Ascending aorta (tissue), 2 donors: ENCODE measurements around the gene PURA. TPM values are rescaled to one million over a fixed set of nuclear protein-coding genes. Genes with fewer than 3 reads are reported as not detected.

Experiments used
- DNase-seq, 2 donors: peaks; one replicate each; pipeline ENCODE4 v3.0.0-alpha.2; 2019; ENCODE audit warnings: low spot score in 2 of 2
- H3K27ac ChIP-seq, 2 donors: fragments of 200-600 bp; sonication (generic); one replicate each; pipeline ENCODE4 v1.5.1; 2016 to 2017; ENCODE audit warnings: mild to moderate bottlenecking in 1 of 2
- H3K27me3 ChIP-seq: fragments of 200-600 bp; sonication (generic); one replicate; pipeline ENCODE4 v1.5.1; 2017
- H3K36me3 ChIP-seq, 2 donors: fragments of 200-600 bp; sonication (generic); one replicate each; pipeline ENCODE4 v1.5.1; 2016
- H3K4me1 ChIP-seq, 2 donors: fragments of 200-600 bp; sonication (generic); one replicate each; pipeline ENCODE4 v1.5.1; 2016 to 2017; ENCODE audit warnings: mild to moderate bottlenecking in 1 of 2
- H3K4me3 ChIP-seq, 2 donors: fragments of 200-600 bp; sonication (generic); one replicate each; pipeline ENCODE4 v1.5.1; 2016 to 2017; ENCODE audit warnings: mild to moderate bottlenecking in 1 of 2
- H3K9me3 ChIP-seq, 2 donors: fragments of 200-600 bp; sonication (generic); one replicate each; pipeline ENCODE4 v1.5.1; 2016
- intact Hi-C: fragments of 100-400 bp; cut with DNase I; formaldehyde crosslinking; loops from one replicate; pipeline ENCODE4 v1.15.1; 2023
- total RNA-seq: library from RNA; depleted of rRNA; stranded (reverse); fragments of >200 nt; gene quantifications from one replicate; pipeline ENCODE4 v1.1.0, GENCODE V29; 2016
- TF ChIP-seq, protein P1 (sequence below), 3 experiments: fragments of 200-600 bp in 2 of 3; fragments of 450-650 bp in 1 of 3; sonication (generic) in 2 of 3; IDR thresholded peaks; one replicate each; pipeline ENCODE4 v1.5.1; 2016 to 2019; ENCODE audit warnings: antibody characterized with exemption in 3 of 3, mild to moderate bottlenecking in 1 of 3, moderate library complexity in 1 of 3

PURA gene
- total RNA-seq, 1 donor from 2014 or later = 11.5 TPM

DNA sequence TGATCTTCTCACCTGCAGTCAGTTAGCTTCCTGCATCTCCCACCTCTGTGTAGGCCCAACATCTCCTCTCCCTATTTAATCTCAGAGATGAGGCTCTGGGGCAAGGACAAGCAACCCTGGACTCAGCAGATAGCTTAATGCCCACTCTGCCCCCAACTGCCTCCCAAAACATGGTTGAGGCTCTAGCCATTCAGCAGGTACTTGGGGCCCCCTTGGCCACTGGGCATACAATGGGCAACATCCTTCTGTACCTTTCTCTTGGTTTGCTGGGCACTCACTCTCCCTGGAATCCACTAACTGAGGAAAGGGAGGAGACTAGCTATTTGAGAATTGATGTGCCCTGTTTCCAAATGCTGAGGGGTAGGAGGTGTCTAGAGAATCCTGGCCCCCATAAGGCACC lies 21.2 kb downstream of the PURA start:
- Histone ChIP-seq H3K4me3 (no peak overlapping the region), H3K4me1 (peaks cover 0 to 12% of the 10 kb centered on the region in 2 donors), H3K27ac (no peak overlapping the region), H3K9me3 (no peaks in the 10 kb centered on the region), H3K27me3 (no peaks in the 10 kb centered on the region), H3K36me3 (no peaks in the 10 kb centered on the region)
- DNase-seq = no peak
- TF ChIP-seq, protein P1, sequence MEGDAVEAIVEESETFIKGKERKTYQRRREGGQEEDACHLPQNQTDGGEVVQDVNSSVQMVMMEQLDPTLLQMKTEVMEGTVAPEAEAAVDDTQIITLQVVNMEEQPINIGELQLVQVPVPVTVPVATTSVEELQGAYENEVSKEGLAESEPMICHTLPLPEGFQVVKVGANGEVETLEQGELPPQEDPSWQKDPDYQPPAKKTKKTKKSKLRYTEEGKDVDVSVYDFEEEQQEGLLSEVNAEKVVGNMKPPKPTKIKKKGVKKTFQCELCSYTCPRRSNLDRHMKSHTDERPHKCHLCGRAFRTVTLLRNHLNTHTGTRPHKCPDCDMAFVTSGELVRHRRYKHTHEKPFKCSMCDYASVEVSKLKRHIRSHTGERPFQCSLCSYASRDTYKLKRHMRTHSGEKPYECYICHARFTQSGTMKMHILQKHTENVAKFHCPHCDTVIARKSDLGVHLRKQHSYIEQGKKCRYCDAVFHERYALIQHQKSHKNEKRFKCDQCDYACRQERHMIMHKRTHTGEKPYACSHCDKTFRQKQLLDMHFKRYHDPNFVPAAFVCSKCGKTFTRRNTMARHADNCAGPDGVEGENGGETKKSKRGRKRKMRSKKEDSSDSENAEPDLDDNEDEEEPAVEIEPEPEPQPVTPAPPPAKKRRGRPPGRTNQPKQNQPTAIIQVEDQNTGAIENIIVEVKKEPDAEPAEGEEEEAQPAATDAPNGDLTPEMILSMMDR (IDR thresholded peaks at IDR 0.05) = no peak
- intact Hi-C loops = no loop called here

DNA sequence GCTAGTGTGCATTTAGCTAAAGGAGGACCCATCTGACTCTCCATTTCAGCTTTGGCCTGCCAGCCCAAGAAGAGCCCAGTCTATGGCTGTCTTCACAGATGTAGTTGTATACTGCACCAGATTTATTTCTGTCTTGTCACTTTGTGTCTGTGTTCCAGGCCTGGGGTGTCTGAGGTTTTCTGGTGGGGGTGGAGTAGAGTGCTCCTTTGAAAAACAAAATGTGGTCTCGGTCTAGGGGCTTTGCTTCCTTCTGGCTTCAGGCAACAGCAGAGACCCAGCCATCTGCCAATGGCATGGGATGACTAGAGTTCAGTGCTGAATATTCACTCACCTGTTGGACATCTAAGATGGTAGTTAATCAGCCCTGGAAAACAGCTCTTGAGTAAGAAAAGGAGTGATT lies 22.7 kb downstream of the PURA start:
- no peak overlapping the region for H3K4me3 ChIP-seq
- no peaks in the 10 kb centered on the region for H3K36me3 ChIP-seq
- no peak overlapping the region for H3K27ac ChIP-seq
- TF ChIP-seq, protein P1 (IDR thresholded peaks at IDR 0.05) = no peak
- H3K4me1 ChIP-seq = peaks cover 0 to 20% of the 10 kb centered on the region in 2 donors
- H3K9me3 ChIP-seq = no peaks in the 10 kb centered on the region
- intact Hi-C loops = no loop called here
- DNase-seq = no peak
- no peaks in the 10 kb centered on the region for H3K27me3 ChIP-seq

DNA sequence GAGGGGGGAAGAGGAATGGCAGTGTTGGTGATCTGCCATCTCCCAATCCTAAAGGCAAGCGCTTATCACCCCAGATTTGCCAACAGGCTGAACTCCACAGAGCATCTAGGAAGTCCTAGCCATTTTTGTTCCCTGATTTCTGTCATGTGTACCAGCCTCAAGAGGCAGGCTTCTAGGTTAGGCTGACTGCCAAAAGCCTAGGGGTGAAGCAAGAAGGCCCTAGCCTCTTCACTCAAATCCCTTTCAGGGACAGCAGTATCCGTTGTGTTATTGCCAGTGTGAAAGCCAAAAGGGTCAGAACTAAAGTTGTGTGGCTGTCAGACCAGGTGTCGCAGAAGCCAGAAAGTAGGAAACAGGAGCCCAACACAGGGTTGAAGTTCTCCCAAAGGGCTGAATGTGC lies 26.5 kb downstream of the PURA start:
- H3K27ac ChIP-seq = no peak overlapping the region
- intact Hi-C loops = no loop called here

DNA sequence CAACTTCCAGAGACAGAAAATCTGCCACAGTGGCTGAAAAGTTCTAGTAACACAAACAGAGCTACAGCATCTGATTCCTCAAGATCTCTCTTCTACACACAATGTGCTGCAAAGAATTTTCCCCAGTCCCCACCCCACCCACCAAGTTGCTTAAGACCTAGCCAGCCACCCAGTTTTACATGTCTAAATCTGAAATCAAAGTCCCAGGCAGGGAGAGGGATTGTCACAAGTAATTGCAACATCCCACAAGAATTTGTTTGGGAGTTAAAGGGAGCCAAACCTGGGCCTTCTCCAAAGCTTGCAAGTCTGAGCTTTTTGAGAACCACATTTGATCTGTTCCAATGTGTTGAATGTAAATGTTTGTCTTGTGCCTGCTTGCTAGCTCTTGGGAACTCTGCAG lies 27.3 kb downstream of the PURA start:
- no peaks in the 10 kb centered on the region for H3K9me3 ChIP-seq
- H3K27ac ChIP-seq = no peak overlapping the region
- DNase-seq = no peak
- TF ChIP-seq, protein P1 (IDR thresholded peaks at IDR 0.05) = no peak
- intact Hi-C loops = no loop called here
- H3K27me3 ChIP-seq = no peaks in the 10 kb centered on the region
- H3K4me3 ChIP-seq = no peak overlapping the region
- peaks cover 7 to 18% of the 10 kb centered on the region in 2 donors for H3K4me1 ChIP-seq
- no peaks in the 10 kb centered on the region for H3K36me3 ChIP-seq

More for the DNA sequence above, 26.5 kb downstream of the PURA start:
- H3K4me3 ChIP-seq = no peak overlapping the region
- H3K27me3 ChIP-seq = no peaks in the 10 kb centered on the region
- H3K4me1 ChIP-seq = peaks cover 2 to 13% of the 10 kb centered on the region in 2 donors
- H3K36me3 ChIP-seq = no peaks in the 10 kb centered on the region
- no peak for DNase-seq
- TF ChIP-seq, protein P1 (IDR thresholded peaks at IDR 0.05) = no peak
- no peaks in the 10 kb centered on the region for H3K9me3 ChIP-seq

DNA sequence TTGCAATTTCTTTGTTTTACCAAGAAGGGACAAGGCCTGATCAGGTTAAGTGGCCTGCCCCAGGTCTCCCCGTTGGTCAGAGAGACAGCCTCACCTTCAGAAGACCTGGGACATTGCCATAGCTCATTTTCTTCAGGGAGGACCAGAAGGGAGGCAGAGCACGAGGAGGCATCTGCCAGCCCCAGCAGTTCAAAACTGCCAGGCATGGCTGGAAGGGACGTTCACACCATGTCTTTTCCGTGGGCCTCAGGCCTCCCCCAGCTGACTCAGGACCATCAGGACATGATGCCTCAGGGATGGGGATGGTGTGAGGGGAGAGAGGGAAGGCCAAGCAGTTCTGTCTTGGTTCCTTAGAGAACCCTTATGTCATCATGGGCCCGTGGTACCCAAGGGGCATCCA lies 28.3 kb downstream of the PURA start:
- TF ChIP-seq, protein P1 (IDR thresholded peaks at IDR 0.05) = no peak
- intact Hi-C loops = no loop called here
- DNase-seq = no peak

DNA sequence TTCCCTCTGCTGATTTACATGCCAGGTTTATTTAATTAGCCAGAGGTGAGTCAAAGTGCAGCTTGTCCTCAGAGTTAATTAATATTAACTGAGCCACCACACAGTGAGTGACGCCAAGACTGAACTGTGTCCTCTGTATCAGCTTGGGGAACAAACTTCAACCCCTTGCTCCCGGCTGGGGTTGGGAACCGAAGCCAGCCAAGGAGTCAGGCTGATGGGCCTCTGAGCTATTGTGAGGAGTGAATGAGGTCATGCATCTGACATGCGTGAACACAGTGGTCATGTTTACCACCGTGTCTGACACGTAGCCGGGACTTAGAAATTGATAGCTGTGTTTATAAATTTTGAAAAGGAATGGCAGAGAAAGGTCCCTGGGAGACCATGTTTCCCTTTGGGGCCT lies 28.9 kb downstream of the PURA start:
- Histone ChIP-seq H3K4me3 (no peak overlapping the region), H3K4me1 (peaks cover 11 to 21% of the 10 kb centered on the region in 2 donors), H3K27ac (no peak overlapping the region), H3K27me3 (no peaks in the 10 kb centered on the region), H3K36me3 (no peaks in the 10 kb centered on the region), H3K9me3 (no peaks in the 10 kb centered on the region)
- intact Hi-C loops = no loop called here
- DNase-seq = no peak
- TF ChIP-seq, protein P1 (IDR thresholded peaks at IDR 0.05) = no peak

More for the DNA sequence above, 28.3 kb downstream of the PURA start:
- no peaks in the 10 kb centered on the region for H3K27me3 ChIP-seq
- H3K4me3 ChIP-seq = no peak overlapping the region
- no peaks in the 10 kb centered on the region for H3K9me3 ChIP-seq
- no peaks in the 10 kb centered on the region for H3K36me3 ChIP-seq
- H3K4me1 ChIP-seq = peaks cover 11 to 21% of the 10 kb centered on the region in 2 donors
- no peak overlapping the region for H3K27ac ChIP-seq
